GM18526 (cell line): Measurements from ENCODE around the gene CCM2L.

Experiments used
- POLR2A ChIP-seq: IDR thresholded peaks from 3 replicates; pipeline ENCODE4 v1.6.1; 2011; ENCODE audit not compliant: insufficient read length; ENCODE audit errors: extremely low read depth

The CCM2L gene

GRCh38 chr20:32035426-32035779 is 25.2 kb downstream of the CCM2L start:
- no peak for TF ChIP-seq POLR2A

- no peak for TF ChIP-seq POLR2A
These were observed 26.0 kb downstream of the CCM2L start for GRCh38 chr20:32036252-32036651.

- TF ChIP-seq POLR2A = no peak
These were observed 26.7 kb downstream of the CCM2L start for GRCh38 chr20:32036716-32037485.

GRCh38 chr20:32037929-32038328 is 27.7 kb downstream of the CCM2L start:
- no peak for TF ChIP-seq POLR2A

GRCh38 chr20:32040142-32040953 is 30.1 kb downstream of the CCM2L start:
- no peak for TF ChIP-seq POLR2A

- no peak for TF ChIP-seq POLR2A
These were observed 35.8 kb downstream of the CCM2L start for GRCh38 chr20:32045999-32046398.

- no peak for TF ChIP-seq POLR2A
These were observed 40.1 kb downstream of the CCM2L start for GRCh38 chr20:32050324-32050841.

GRCh38 chr20:32050851-32051556 is 40.8 kb downstream of the CCM2L start:
- no peak for TF ChIP-seq POLR2A

- no peak for TF ChIP-seq POLR2A
These were observed 41.5 kb downstream of the CCM2L start for GRCh38 chr20:32051720-32052089.

- no peak for TF ChIP-seq POLR2A
These were observed 42.0 kb downstream of the CCM2L start, which contains the start of gene HCK for GRCh38 chr20:32052090-32052777. Gene HCK, plus strand, starts transcription at chr20:32052242.

GRCh38 chr20:32052778-32053362 is 42.6 kb downstream of the CCM2L start:
- TF ChIP-seq POLR2A = no peak

- TF ChIP-seq POLR2A = no peak
These were observed 43.4 kb downstream of the CCM2L start for GRCh38 chr20:32053648-32054047.

GRCh38 chr20:32056708-32057483 is 46.7 kb downstream of the CCM2L start:
- no peak for TF ChIP-seq POLR2A

GRCh38 chr20:32057656-32058184 is 47.5 kb downstream of the CCM2L start:
- no peak for TF ChIP-seq POLR2A

- TF ChIP-seq POLR2A = no peak
These were observed 49.0 kb downstream of the CCM2L start for GRCh38 chr20:32059189-32059588.
